Hepatocyte (in vitro differentiated cells): ENCODE data around the gene ROBO1.

Source experiments
- EZH2 ChIP-seq: fragments of 200-600 bp; sonication (generic); IDR thresholded peaks from 2 replicates; pipeline ENCODE4 v1.6.1; 2016; ENCODE audit warnings: antibody characterized with exemption, mild to moderate bottlenecking, borderline replicate concordance
- TF ChIP-seq, protein P1 (sequence below): fragments of 200-600 bp; sonication (generic); IDR thresholded peaks from 2 replicates; pipeline ENCODE4 v1.5.1; 2016; ENCODE audit warnings: antibody characterized with exemption, mild to moderate bottlenecking; ENCODE audit not compliant: poor library complexity

- TF ChIP-seq, protein P1, sequence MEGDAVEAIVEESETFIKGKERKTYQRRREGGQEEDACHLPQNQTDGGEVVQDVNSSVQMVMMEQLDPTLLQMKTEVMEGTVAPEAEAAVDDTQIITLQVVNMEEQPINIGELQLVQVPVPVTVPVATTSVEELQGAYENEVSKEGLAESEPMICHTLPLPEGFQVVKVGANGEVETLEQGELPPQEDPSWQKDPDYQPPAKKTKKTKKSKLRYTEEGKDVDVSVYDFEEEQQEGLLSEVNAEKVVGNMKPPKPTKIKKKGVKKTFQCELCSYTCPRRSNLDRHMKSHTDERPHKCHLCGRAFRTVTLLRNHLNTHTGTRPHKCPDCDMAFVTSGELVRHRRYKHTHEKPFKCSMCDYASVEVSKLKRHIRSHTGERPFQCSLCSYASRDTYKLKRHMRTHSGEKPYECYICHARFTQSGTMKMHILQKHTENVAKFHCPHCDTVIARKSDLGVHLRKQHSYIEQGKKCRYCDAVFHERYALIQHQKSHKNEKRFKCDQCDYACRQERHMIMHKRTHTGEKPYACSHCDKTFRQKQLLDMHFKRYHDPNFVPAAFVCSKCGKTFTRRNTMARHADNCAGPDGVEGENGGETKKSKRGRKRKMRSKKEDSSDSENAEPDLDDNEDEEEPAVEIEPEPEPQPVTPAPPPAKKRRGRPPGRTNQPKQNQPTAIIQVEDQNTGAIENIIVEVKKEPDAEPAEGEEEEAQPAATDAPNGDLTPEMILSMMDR, result no peak
- no peak for TF ChIP-seq EZH2
Observed at GRCh38 chr3:79154865-79155264, 612.9 kb downstream of the ROBO1 start.
